Neutrophil (primary cell): ENCODE measurements around the gene ENPP7.

Source experiments
- H3K27ac ChIP-seq: fragments of 200-600 bp; sonication (generic); 2 replicates; pipeline ENCODE4 v1.5.1; 2016; ENCODE audit warnings: mild to moderate bottlenecking, moderate library complexity
- H3K27me3 ChIP-seq: fragments of 200-600 bp; sonication (generic); 2 replicates; pipeline ENCODE4 v1.6.0; 2016; ENCODE audit warnings: mild to moderate bottlenecking
- H3K36me3 ChIP-seq: fragments of 200-600 bp; sonication (generic); 2 replicates; pipeline ENCODE4 v1.5.1; 2017
- H3K4me1 ChIP-seq, 2 experiments: fragments of 200-600 bp in 1 of 2; sonication (generic) in 1 of 2; 1 replicate in 1 of 2; 2 replicates in 1 of 2; pipeline versions ENCODE4 v1.5.1 to v1.6.1; 2013 to 2016; ENCODE audit warnings: low read depth in 1 of 2, low read length in 1 of 2, mild to moderate bottlenecking in 1 of 2, moderate library complexity in 1 of 2; ENCODE audit not compliant: control insufficient read depth in 1 of 2, insufficient read depth in 1 of 2
- H3K4me3 ChIP-seq, 2 experiments: fragments of 200-600 bp in 1 of 2; sonication (generic) in 1 of 2; 1 replicate in 1 of 2; 2 replicates in 1 of 2; pipeline ENCODE4 v1.5.1; 2013 to 2016; ENCODE audit warnings: low read depth in 1 of 2, low read length in 1 of 2, mild to moderate bottlenecking in 1 of 2, moderate library complexity in 1 of 2
- H3K9me3 ChIP-seq: fragments of 200-600 bp; sonication (generic); 2 replicates; pipeline ENCODE4 v1.5.1; 2016
- CTCF ChIP-seq: fragments of 200-600 bp; sonication (generic); IDR thresholded peaks from 2 replicates; pipeline ENCODE4 v1.5.1; 2016; ENCODE audit warnings: antibody characterized with exemption

The ENPP7 gene

GRCh38 chr17:79743614-79744013 is 12.9 kb downstream of the ENPP7 start:
- H3K4me1 ChIP-seq = peaks cover 0 to 5% of the 10 kb centered on the region in 2 experiments
- no peaks in the 10 kb centered on the region for H3K9me3 ChIP-seq
- no peak overlapping the region for H3K27ac ChIP-seq
- H3K27me3 ChIP-seq = peaks cover 99% of the 10 kb centered on the region
- TF ChIP-seq CTCF = no peak
- H3K36me3 ChIP-seq = no peaks in the 10 kb centered on the region
- H3K4me3 ChIP-seq = no peak overlapping the region

GRCh38 chr17:79745641-79746105 is 14.9 kb downstream of the ENPP7 start:
- peaks cover 0 to 5% of the 10 kb centered on the region in 2 experiments for H3K4me1 ChIP-seq
- TF ChIP-seq CTCF = no peak
- no peak overlapping the region for H3K27ac ChIP-seq
- no peak overlapping the region for H3K4me3 ChIP-seq
- no peaks in the 10 kb centered on the region for H3K36me3 ChIP-seq
- no peaks in the 10 kb centered on the region for H3K9me3 ChIP-seq
- H3K27me3 ChIP-seq = peaks cover 99% of the 10 kb centered on the region

- no peak for TF ChIP-seq CTCF
- Histone ChIP-seq H3K36me3 (no peaks in the 10 kb centered on the region), H3K27me3 (peaks cover 99% of the 10 kb centered on the region), H3K4me1 (peaks cover 0 to under 1% of the 10 kb centered on the region in 2 experiments), H3K9me3 (no peaks in the 10 kb centered on the region), H3K4me3 (no peak overlapping the region), H3K27ac (no peak overlapping the region)
Measured at GRCh38 chr17:79746889-79747507, 16.3 kb downstream of the ENPP7 start.

GRCh38 chr17:79747508-79748294 is 17.0 kb downstream of the ENPP7 start:
- Histone ChIP-seq H3K4me3 (no peak overlapping the region), H3K4me1 (no peaks in the 10 kb centered on the region), H3K9me3 (no peaks in the 10 kb centered on the region), H3K36me3 (no peaks in the 10 kb centered on the region), H3K27me3 (peaks cover 99% of the 10 kb centered on the region), H3K27ac (no peak overlapping the region)
- TF ChIP-seq CTCF = no peak

GRCh38 chr17:79748295-79749099 is 17.8 kb downstream of the ENPP7 start:
- Histone ChIP-seq H3K36me3 (no peaks in the 10 kb centered on the region), H3K27me3 (peaks cover 99% of the 10 kb centered on the region)

More at GRCh38 chr17:79748295-79749099, 17.8 kb downstream of the ENPP7 start:
- H3K4me3 ChIP-seq = no peak overlapping the region
- TF ChIP-seq CTCF = no peak
- no peaks in the 10 kb centered on the region for H3K9me3 ChIP-seq
- H3K27ac ChIP-seq = no peak overlapping the region
- no peaks in the 10 kb centered on the region for H3K4me1 ChIP-seq
